K562 (cell line): ENCODE results near the gene SULT2B1. TPM values are rescaled to one million over a fixed set of nuclear protein-coding genes. Genes with fewer than 3 reads are reported as not detected.

Experiments used
- ATAC-seq: fragments of 200-7000 bp; cut with Tn5 transposase; 3 replicates; pipeline ENCODE4 v1.9.1; 2020; ENCODE audit warnings: moderate library complexity
- BruUV-seq: library from RNA; stranded (reverse); fragments of 400-500 nt; replicated peaks from 2 replicates; lab custom pipeline; 2021; lab: Mats Ljungman, UMichigan
- CTCF ChIA-PET: fragments of 300-600 bp; formaldehyde crosslinking; extraction: SDS; loops from one replicate; lab custom pipeline; 2021; ENCODE audit warnings: low intra/inter-chr PET ratio; lab: Yijun Ruan, JAX
- POLR2A ChIA-PET: fragments of 300-600, 350-650 bp; sonication (Branson Sonifier 250); formaldehyde crosslinking; extraction: SDS; loops from one replicate; lab custom pipeline; 2021; ENCODE audit warnings: antibody characterized with exemption, inconsistent platforms; lab: Yijun Ruan, JAX
- DNase-seq, 4 experiments: peaks; one replicate each; pipeline versions ENCODE4 v3.0.0 to v3.0.0-alpha.2; 2011 to 2018; ENCODE audit warnings: low spot score in 3 of 4, mixed read lengths in 3 of 4; ENCODE audit errors: extremely low read depth in 1 of 4
- FAIRE-seq: peaks from 2 replicates; lab custom pipeline; 2011; peaks lifted over from hg19 to GRCh38; lab: Jason Lieb, UNC
- H2AFZ ChIP-seq: 2 replicates; pipeline ENCODE4 v1.6.0; 2011; ENCODE audit warnings: low read depth, low read length, control low read depth, inconsistent platforms
- H3K27ac ChIP-seq: fragments of 200-600 bp; 3 replicates; pipeline ENCODE4 v1.8.0; 2011; ENCODE audit warnings: low read depth, mild to moderate bottlenecking, control low read depth, inconsistent platforms, low read length, moderate library complexity, mixed read lengths; ENCODE audit errors: extremely low read depth
- H3K27me3 ChIP-seq, 2 experiments: fragments of 300-600 bp in 1 of 2; 2 replicates in 1 of 2; 3 replicates in 1 of 2; pipeline versions ENCODE4 v1.6.0 to v1.8.0; 2011; ENCODE audit warnings: inconsistent platforms in 2 of 2, low read length in 2 of 2, mild to moderate bottlenecking in 1 of 2, mixed read lengths in 1 of 2, moderate library complexity in 1 of 2; ENCODE audit not compliant: control insufficient read depth in 2 of 2, insufficient read depth in 2 of 2
- H3K36me3 ChIP-seq: fragments of 300-600 bp; 3 replicates; pipeline ENCODE4 v1.8.0; 2011; ENCODE audit warnings: mild to moderate bottlenecking, low read length, inconsistent platforms; ENCODE audit not compliant: control insufficient read depth, insufficient read depth
- H3K4me1 ChIP-seq, 2 experiments: fragments of 200-600 bp in 1 of 2; replicated peaks in 1 of 2; 2 replicates in 1 of 2; 3 replicates in 1 of 2; pipeline versions ENCODE4 v1.5.1 to v1.8.0; 2011; ENCODE audit warnings: inconsistent platforms in 2 of 2, low read length in 2 of 2, mild to moderate bottlenecking in 1 of 2, mixed read lengths in 1 of 2, moderate library complexity in 1 of 2; ENCODE audit not compliant: control insufficient read depth in 2 of 2, insufficient read depth in 2 of 2
- H3K4me2 ChIP-seq: 2 replicates; pipeline ENCODE4 v1.6.1; 2011; ENCODE audit warnings: low read length, control low read depth, inconsistent platforms, mixed read lengths; ENCODE audit not compliant: insufficient read depth
- H3K4me3 ChIP-seq: fragments of 200-600 bp; sonication (generic), shearing (Covaris generic); 2 replicates; pipeline ENCODE4 v1.5.1; 2016; ENCODE audit warnings: control low read depth, inconsistent platforms
- H3K79me2 ChIP-seq: fragments of 200-600 bp; 3 replicates; pipeline ENCODE4 v1.8.0; 2011; ENCODE audit warnings: low read length, inconsistent platforms; ENCODE audit not compliant: control insufficient read depth, insufficient read depth
- H3K9ac ChIP-seq, 2 experiments: 2 replicates each; pipeline versions ENCODE4 v1.6.0 to v1.6.1; 2011; ENCODE audit warnings: low read depth in 2 of 2, low read length in 2 of 2, control low read depth in 1 of 2, inconsistent platforms in 1 of 2, mild to moderate bottlenecking in 1 of 2, mixed read lengths in 1 of 2; ENCODE audit not compliant: insufficient read depth in 1 of 2
- H3K9me1 ChIP-seq: one replicate; pipeline ENCODE4 v1.6.0; 2011; ENCODE audit warnings: inconsistent platforms, mild to moderate bottlenecking, low read length, moderate library complexity; ENCODE audit not compliant: control insufficient read depth, insufficient read depth
- H3K9me3 ChIP-seq: replicated peaks from 2 replicates; pipeline ENCODE4 v1.5.1; 2011; ENCODE audit warnings: low read depth, low read length, inconsistent platforms; ENCODE audit not compliant: control insufficient read depth, insufficient read depth
- H4K20me1 ChIP-seq: replicated peaks from 2 replicates; pipeline ENCODE4 v1.6.1; 2011; ENCODE audit warnings: low read length, inconsistent platforms, mixed read lengths; ENCODE audit not compliant: control insufficient read depth, insufficient read depth
- NFRKB ChIP-seq: fragments of 450-650 bp; IDR thresholded peaks from 2 replicates; pipeline ENCODE4 v1.6.1; 2016; ENCODE audit warnings: low read depth
- TRIM28 ChIP-seq: fragments of 450-650 bp; IDR thresholded peaks from 2 replicates; pipeline ENCODE4 v1.6.1; 2017
- YY1 ChIP-seq, 3 experiments: IDR thresholded peaks; 2 replicates each; pipeline ENCODE4 v1.6.1; 2011; ENCODE audit warnings: low read length in 2 of 3, mild to moderate bottlenecking in 2 of 3, moderate library complexity in 2 of 3, borderline replicate concordance in 1 of 3, control low read depth in 1 of 3, low read depth in 1 of 3; ENCODE audit not compliant: insufficient read depth in 3 of 3, insufficient replicate concordance in 2 of 3, control insufficient read depth in 1 of 3, insufficient read length in 1 of 3; ENCODE audit errors: extremely low read depth in 1 of 3
- ZNF311 ChIP-seq: fragments of 250-450 bp; sonication (Bioruptor Pico); IDR thresholded peaks from 2 replicates; pipeline ENCODE4 v1.4.0; 2020; ENCODE audit warnings: mild to moderate bottlenecking, moderate library complexity
- ZNF785 ChIP-seq: fragments of 250-450 bp; sonication (Bioruptor Pico); IDR thresholded peaks from 2 replicates; pipeline ENCODE4 v1.4.0; 2020; ENCODE audit warnings: mild to moderate bottlenecking
- whole genome bisulfite sequencing: fragments of 100-300 bp; shearing (Covaris generic); methylation state at CpG from one replicate; pipeline ENCODE4 v1.1.6; 2016; ENCODE audit warnings: low coverage, mixed read lengths; ENCODE audit not compliant: insufficient coverage; ENCODE audit errors: missing lambda C conversion rate; 5-methylcytosine and 5-hydroxymethylcytosine counted together
- in situ Hi-C: fragments of 300-500 bp; cut with MboI; formaldehyde crosslinking; loops from 4 replicates; pipeline ENCODE4 v1.15.0; 2018; ENCODE audit warnings: inconsistent platforms, mixed read lengths
- intact Hi-C: fragments of 100-400 bp; cut with micrococcal nuclease; formaldehyde crosslinking; loops from 2 replicates; pipeline ENCODE4 v1.14.2; 2022
- polyA plus RNA-seq, 8 experiments: library from polyadenylated mRNA; depleted of rRNA in 4 of 8; stranded (reverse) in 5 of 8; unstranded in 3 of 8; fragments of >200 nt; fragmentation: Nextera tagmentation in 2 of 8; fragmentation: Illumina TruSeq in 1 of 8; extraction: Ambion mirVana in 2 of 8; extraction: Trizol in 1 of 8; gene quantifications; 2 replicates each; pipeline versions ENCODE4 v1.2.1 to v1.2.3, GENCODE V29; 2011 to 2014; ENCODE audit warnings: inconsistent platforms in 1 of 8, missing spikeins in 1 of 8
- total RNA-seq, 7 experiments: library from RNA; depleted of rRNA in 6 of 7; stranded (reverse); fragments of >200 nt in 6 of 7; fragmentation: Illumina TruSeq in 2 of 7; extraction: Trizol in 2 of 7; gene quantifications; 2 replicates each; pipeline versions ENCODE4 v1.2.1 to v1.2.3, GENCODE V29; 2011 to 2021; ENCODE audit warnings: low replicate concordance in 1 of 7
- TF ChIP-seq, protein P1 (sequence below), 2 experiments: fragments of 450-650 bp; IDR thresholded peaks; 2 replicates each; pipeline ENCODE4 v1.6.1; 2016

Gene SULT2B1
- total and polyA plus RNA-seq, 9 of the 15 experiments (the other 6 are each of a cell fraction or from before 2014, with no cell fraction given): 0.09 to 0.62 (median 0.22) TPM; not detected in 2

GRCh38 chr19:48520134-48520533 lies 31.8 kb upstream of the SULT2B1 start (continued):
- TF ChIP-seq NFRKB (no peak), ZNF785 (CRISPR knock-in tag) (no peak), ZNF311 (CRISPR knock-in tag) (no peak)
- TF ChIP-seq, protein P1, sequence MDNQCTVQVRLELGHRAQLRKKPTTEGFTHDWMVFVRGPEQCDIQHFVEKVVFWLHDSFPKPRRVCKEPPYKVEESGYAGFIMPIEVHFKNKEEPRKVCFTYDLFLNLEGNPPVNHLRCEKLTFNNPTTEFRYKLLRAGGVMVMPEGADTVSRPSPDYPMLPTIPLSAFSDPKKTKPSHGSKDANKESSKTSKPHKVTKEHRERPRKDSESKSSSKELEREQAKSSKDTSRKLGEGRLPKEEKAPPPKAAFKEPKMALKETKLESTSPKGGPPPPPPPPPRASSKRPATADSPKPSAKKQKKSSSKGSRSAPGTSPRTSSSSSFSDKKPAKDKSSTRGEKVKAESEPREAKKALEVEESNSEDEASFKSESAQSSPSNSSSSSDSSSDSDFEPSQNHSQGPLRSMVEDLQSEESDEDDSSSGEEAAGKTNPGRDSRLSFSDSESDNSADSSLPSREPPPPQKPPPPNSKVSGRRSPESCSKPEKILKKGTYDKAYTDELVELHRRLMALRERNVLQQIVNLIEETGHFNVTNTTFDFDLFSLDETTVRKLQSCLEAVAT (IDR thresholded peaks at IDR 0.05): no peak

DNA sequence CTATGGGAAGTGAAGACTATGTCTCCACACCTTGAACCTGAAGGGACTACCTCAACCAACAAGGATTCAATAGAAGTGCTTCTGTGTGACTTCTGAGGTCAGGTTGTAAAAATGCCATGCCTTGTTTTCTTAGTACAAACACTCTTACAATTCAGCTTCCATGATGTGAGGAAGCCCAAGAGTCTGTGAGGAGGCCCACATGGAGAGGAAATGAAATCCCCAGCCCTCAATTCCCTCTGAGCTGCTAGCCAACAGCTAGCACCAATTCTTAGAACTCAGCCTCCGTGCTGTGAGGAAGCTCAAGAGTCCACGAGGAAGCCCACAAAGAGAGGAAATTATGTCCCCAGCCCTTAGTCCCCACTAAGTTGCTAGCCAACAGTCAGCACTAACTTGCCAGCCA lies 27.8 kb upstream of the SULT2B1 start:
- no peak for FAIRE-seq
- TF ChIP-seq TRIM28 (no peak), YY1 (IDR thresholded peaks at IDR 0.05; ENCODE audit: borderline replicate concordance in 1 of 3, control insufficient read depth in 1 of 3, extremely low read depth in 1 of 3, insufficient read depth in 3 of 3, insufficient read length in 1 of 3, insufficient replicate concordance in 2 of 3, low read depth in 1 of 3, low read length in 2 of 3) (peak in 2 of 3 experiments; percentile 24 to 75)
- no peaks in the 10 kb centered on the region for H4K20me1 ChIP-seq
- no peak overlapping the region for H3K27ac ChIP-seq
- in situ Hi-C loops (no loop called here), intact Hi-C loops (no loop called here)
- no peak overlapping the region for H3K4me3 ChIP-seq
- H3K36me3 ChIP-seq: no peaks in the 10 kb centered on the region
- BruUV-seq: no TSS peak
- H3K9ac ChIP-seq: no peak overlapping the region
- H2AFZ ChIP-seq: no peak overlapping the region
- no peaks in the 10 kb centered on the region for H3K4me1 ChIP-seq
- H3K27me3 ChIP-seq: no peaks in the 10 kb centered on the region
- H3K4me2 ChIP-seq: no peak overlapping the region
- no peak for ATAC-seq
- ChIA-PET CTCF (no interaction called here), POLR2A (interaction anchor here (1.2 kb wide), 1 partner anchor 22 kb away, joined by 3 read pairs; no protein-coding TSS in a partner anchor)
- H3K79me2 ChIP-seq: no peaks in the 10 kb centered on the region
- H3K9me3 ChIP-seq: peaks cover 4% of the 10 kb centered on the region; the same call in 1 of the 2 replicates
- DNase-seq: no peak
- 9% methylated on average over 2 of the region's 2 CpGs for WGBS
- H3K9me1 ChIP-seq: no peaks in the 10 kb centered on the region
